Measurements from ENCODE around the gene CSF1. TPM values are rescaled to one million over a fixed set of nuclear protein-coding genes. Genes with fewer than 3 reads are reported as not detected.

Gene CSF1
- polyA plus RNA-seq, 1 of the 3 experiments (the other 2 are of a cell fraction), result 31.9 TPM

DNA sequence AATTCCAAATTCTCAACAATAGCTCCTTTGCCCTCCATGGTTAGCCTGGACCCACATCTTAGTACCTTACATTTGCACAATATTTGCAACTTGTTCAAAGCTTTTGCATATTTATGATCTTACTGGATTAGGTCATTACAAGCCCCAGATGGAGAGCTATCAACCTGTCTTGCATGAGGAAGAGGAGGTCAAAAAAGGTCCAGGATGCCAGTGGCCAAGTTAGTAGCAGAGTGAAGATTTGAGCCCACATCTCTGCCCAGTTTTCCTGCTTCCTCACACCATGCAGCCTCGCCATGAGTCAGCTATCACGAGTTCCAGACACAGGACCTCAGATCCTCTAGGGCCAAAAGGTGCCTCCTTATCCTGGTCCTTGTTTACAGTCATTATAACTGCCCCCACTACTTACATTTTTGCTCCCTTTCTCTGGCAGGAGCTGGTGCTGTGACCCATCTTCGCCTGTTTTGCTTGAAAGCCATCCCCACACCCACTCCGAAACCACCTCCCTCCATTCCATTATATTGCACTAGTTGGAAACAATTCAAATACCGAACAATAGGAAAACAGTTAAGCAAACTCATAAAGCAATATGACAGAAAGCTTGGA, 68.9 kb downstream of the CSF1 start:
- TF ChIP-seq MAX (IDR thresholded peaks at IDR 0.05; ENCODE audit: low read depth) (peak; percentile 59; the same call in 1 of the 2 replicates), REST (IDR thresholded peaks at IDR 0.05; ENCODE audit: low read depth, low read length) (no peak), RFX5 (IDR thresholded peaks at IDR 0.05; ENCODE audit: low read length) (no peak), TEAD4 (IDR thresholded peaks at IDR 0.05; ENCODE audit: borderline replicate concordance, insufficient read depth) (no peak), GABPA (IDR thresholded peaks at IDR 0.05; ENCODE audit: low read depth) (no peak), FOSL2 (IDR thresholded peaks at IDR 0.05; ENCODE audit: borderline replicate concordance, low read depth) (peak; percentile 24; the same call in 1 of the 2 replicates), NFIC (IDR thresholded peaks at IDR 0.05; ENCODE audit: borderline replicate concordance) (peak; percentile 14; the same call in 1 of the 2 replicates)
- TF ChIP-seq, protein P1, sequence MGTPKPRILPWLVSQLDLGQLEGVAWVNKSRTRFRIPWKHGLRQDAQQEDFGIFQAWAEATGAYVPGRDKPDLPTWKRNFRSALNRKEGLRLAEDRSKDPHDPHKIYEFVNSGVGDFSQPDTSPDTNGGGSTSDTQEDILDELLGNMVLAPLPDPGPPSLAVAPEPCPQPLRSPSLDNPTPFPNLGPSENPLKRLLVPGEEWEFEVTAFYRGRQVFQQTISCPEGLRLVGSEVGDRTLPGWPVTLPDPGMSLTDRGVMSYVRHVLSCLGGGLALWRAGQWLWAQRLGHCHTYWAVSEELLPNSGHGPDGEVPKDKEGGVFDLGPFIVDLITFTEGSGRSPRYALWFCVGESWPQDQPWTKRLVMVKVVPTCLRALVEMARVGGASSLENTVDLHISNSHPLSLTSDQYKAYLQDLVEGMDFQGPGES (IDR thresholded peaks at IDR 0.05; ENCODE audit: low read depth, low read length), result no peak
- TF ChIP-seq, protein P2, sequence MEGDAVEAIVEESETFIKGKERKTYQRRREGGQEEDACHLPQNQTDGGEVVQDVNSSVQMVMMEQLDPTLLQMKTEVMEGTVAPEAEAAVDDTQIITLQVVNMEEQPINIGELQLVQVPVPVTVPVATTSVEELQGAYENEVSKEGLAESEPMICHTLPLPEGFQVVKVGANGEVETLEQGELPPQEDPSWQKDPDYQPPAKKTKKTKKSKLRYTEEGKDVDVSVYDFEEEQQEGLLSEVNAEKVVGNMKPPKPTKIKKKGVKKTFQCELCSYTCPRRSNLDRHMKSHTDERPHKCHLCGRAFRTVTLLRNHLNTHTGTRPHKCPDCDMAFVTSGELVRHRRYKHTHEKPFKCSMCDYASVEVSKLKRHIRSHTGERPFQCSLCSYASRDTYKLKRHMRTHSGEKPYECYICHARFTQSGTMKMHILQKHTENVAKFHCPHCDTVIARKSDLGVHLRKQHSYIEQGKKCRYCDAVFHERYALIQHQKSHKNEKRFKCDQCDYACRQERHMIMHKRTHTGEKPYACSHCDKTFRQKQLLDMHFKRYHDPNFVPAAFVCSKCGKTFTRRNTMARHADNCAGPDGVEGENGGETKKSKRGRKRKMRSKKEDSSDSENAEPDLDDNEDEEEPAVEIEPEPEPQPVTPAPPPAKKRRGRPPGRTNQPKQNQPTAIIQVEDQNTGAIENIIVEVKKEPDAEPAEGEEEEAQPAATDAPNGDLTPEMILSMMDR (IDR thresholded peaks at IDR 0.05), result no peak
- H3K79me2 ChIP-seq (ENCODE audit: insufficient read depth), result no peaks in the 10 kb centered on the region
- no peak for DNase-seq
- H3K36me3 ChIP-seq (replicated peaks in 1 of 2; ENCODE audit: control insufficient read depth in 1 of 2, insufficient read depth in 2 of 2, low read length in 1 of 2), result no peaks in the 10 kb centered on the region
- 54% methylated on average over 5 of the region's 5 CpGs for WGBS (ENCODE audit: low lambda C conversion rate)
- 0 out of 2 replicates have a peak overlapping the region, but pooled peaks have one; percentile 33 for H2AFZ ChIP-seq (ENCODE audit: low read depth)
- H3K9me3 ChIP-seq, result no peaks in the 10 kb centered on the region
- peaks cover 8 to 9% of the 10 kb centered on the region in 2 experiments; a peak in 2 of 4 replicates for H3K4me1 ChIP-seq (ENCODE audit: control insufficient read depth in 1 of 2, insufficient read depth in 2 of 2, low read depth in 1 of 2, low read length in 1 of 2)
- H3K4me2 ChIP-seq, result 0 out of 2 replicates have a peak overlapping the region, but pooled peaks have one; percentile 4
- no peak overlapping the region for H3K9ac ChIP-seq
- ChIA-PET POLR2A (no interaction called here), CTCF (interaction anchor here (0.9 to 18.3 kb wide), 6 partner anchors 9 to 434 kb away, joined by 3 to 822 read pairs (median 4); no protein-coding TSS in a partner anchor)
- no peaks in the 10 kb centered on the region for H4K20me1 ChIP-seq (ENCODE audit: insufficient read depth)
- H3K27me3 ChIP-seq (ENCODE audit: insufficient read depth), result no peaks in the 10 kb centered on the region
- no peak overlapping the region for H3K4me3 ChIP-seq (ENCODE audit: low read depth in 2 of 2, low read length in 1 of 2)
- H3K9me2 ChIP-seq, result no peaks in the 10 kb centered on the region
- H3K27ac ChIP-seq (ENCODE audit: low read depth in 2 of 2, low read length in 1 of 2), result no peak overlapping the region
- H3F3A ChIP-seq (replicated peaks; ENCODE audit: insufficient read depth), result no peaks in the 10 kb centered on the region

Other genes starting within 250 kb of the CSF1 start
- 70.2 and 97.6 TPM in 2 replicates for gene GSTM2, start 242.8 kb upstream of the CSF1 start, polyA plus RNA-seq (2012; rRNA removed)
- gene GSTM1, start 223.0 kb upstream of the CSF1 start, polyA plus RNA-seq (2012; rRNA removed), result not detected in 2 replicates
- gene GSTM5, start 198.6 kb upstream of the CSF1 start, polyA plus RNA-seq (2012; rRNA removed), result not detected in 2 replicates
- gene GSTM3, start 169.8 kb upstream of the CSF1 start, polyA plus RNA-seq (2012; rRNA removed), result 84.9 and 86.6 TPM in 2 replicates
- not detected in 2 replicates for gene EPS8L3, start 146.9 kb upstream of the CSF1 start, polyA plus RNA-seq (2012; rRNA removed)
- 39.7 and 49.0 TPM in 2 replicates for gene AHCYL1, start 73.9 kb downstream of the CSF1 start, polyA plus RNA-seq (2012; rRNA removed)
- 34.6 and 46.3 TPM in 2 replicates for gene STRIP1, start 123.8 kb downstream of the CSF1 start, polyA plus RNA-seq (2012; rRNA removed)
- not detected in 2 replicates for gene ALX3, start 159.8 kb downstream of the CSF1 start, polyA plus RNA-seq (2012; rRNA removed)
- gene UBL4B, start 201.6 kb downstream of the CSF1 start, polyA plus RNA-seq (2012; rRNA removed), result not detected in 2 replicates
- gene SLC6A17, start 239.6 kb downstream of the CSF1 start, polyA plus RNA-seq (2012; rRNA removed), result 0.62 and 0.67 TPM in 2 replicates

Data from SK-N-SH (cell line).